ENCODE data around the gene SLC19A1.
"Not testable (repeated sequence)": the region's sequence is repeated elsewhere in the genome, so short reads cannot be mapped to it uniquely, and the experiment has no call there.

The SLC19A1 gene

GRCh38 chr21:45562965-45563364, 20.7 kb upstream of the SLC19A1 start:
- no peak for TF ChIP-seq CTCF (conservative IDR thresholded peaks at IDR 0.05; ENCODE audit: low read depth, low read length)
- DNase-seq (ENCODE audit: low read depth), result peak; percentile 44
- H3K4me3 ChIP-seq (ENCODE audit: low read length), result no peak overlapping the region

GRCh38 chr21:45562402-45562801, 20.2 kb upstream of the SLC19A1 start:
- TF ChIP-seq CTCF (conservative IDR thresholded peaks at IDR 0.05; ENCODE audit: low read depth, low read length), result no peak
- no peak overlapping the region for H3K4me3 ChIP-seq (ENCODE audit: low read length)
- DNase-seq (ENCODE audit: low read depth), result no peak

- not testable (repeated sequence) for H3K4me3 ChIP-seq (ENCODE audit: low read length)
Observed at GRCh38 chr21:45561241-45561640, 19.0 kb upstream of the SLC19A1 start.

GRCh38 chr21:45560106-45561021, 18.1 kb upstream of the SLC19A1 start:
- TF ChIP-seq CTCF (conservative IDR thresholded peaks at IDR 0.05; ENCODE audit: low read depth, low read length), result no peak
- no peak overlapping the region for H3K4me3 ChIP-seq (ENCODE audit: low read length)
- no peak for DNase-seq (ENCODE audit: low read depth)

More at GRCh38 chr21:45561241-45561640, 19.0 kb upstream of the SLC19A1 start:
- not testable (repeated sequence) for DNase-seq (ENCODE audit: low read depth)

- no peak overlapping the region for H3K4me3 ChIP-seq (ENCODE audit: low read length)
- TF ChIP-seq CTCF (conservative IDR thresholded peaks at IDR 0.05; ENCODE audit: low read depth, low read length), result no peak
- DNase-seq (ENCODE audit: low read depth), result no peak
Observed at GRCh38 chr21:45559216-45560105, 17.2 kb upstream of the SLC19A1 start.

- no peak for DNase-seq (ENCODE audit: low read depth)
- no peak overlapping the region for H3K4me3 ChIP-seq (ENCODE audit: low read length)
- TF ChIP-seq CTCF (conservative IDR thresholded peaks at IDR 0.05; ENCODE audit: low read depth, low read length), result no peak
Observed at GRCh38 chr21:45558044-45558721, 15.9 kb upstream of the SLC19A1 start.

GRCh38 chr21:45557616-45558043, 15.4 kb upstream of the SLC19A1 start:
- DNase-seq (ENCODE audit: low read depth), result no peak
- no peak for TF ChIP-seq CTCF (conservative IDR thresholded peaks at IDR 0.05; ENCODE audit: low read depth, low read length)
- no peak overlapping the region for H3K4me3 ChIP-seq (ENCODE audit: low read length)

Measured in retinal pigment epithelial cell (primary cell).